AG04449 (cell line): Measurements from ENCODE around the gene CAPNS2.

Experiments used
- CTCF ChIA-PET: fragments of 350-600 bp; formaldehyde crosslinking; extraction: SDS; loops from one replicate; lab custom pipeline; 2021; ENCODE audit warnings: antibody characterized with exemption; lab: Yijun Ruan, JAX
- POLR2A ChIA-PET: fragments of 400-600, 350-600 bp; formaldehyde crosslinking; extraction: SDS; loops from one replicate; lab custom pipeline; 2020; ENCODE audit warnings: antibody characterized with exemption, inconsistent platforms; lab: Yijun Ruan, JAX
- DNase-seq: peaks from one replicate; pipeline ENCODE4 v3.0.0-alpha.2; 2010; ENCODE audit warnings: low read depth, low spot score
- H3K4me3 ChIP-seq: 2 replicates; pipeline ENCODE4 v1.5.1; 2011; ENCODE audit warnings: low read depth, mild to moderate bottlenecking, control low read depth, low read length
- TF ChIP-seq, protein P1 (sequence below): IDR thresholded peaks from one replicate; pipeline ENCODE4 v1.5.1; 2011; ENCODE audit warnings: mild to moderate bottlenecking, moderate library complexity, low read length, control low read depth, inconsistent platforms; ENCODE audit not compliant: insufficient read depth; ENCODE audit errors: missing control alignments

CAPNS2 gene

DNA sequence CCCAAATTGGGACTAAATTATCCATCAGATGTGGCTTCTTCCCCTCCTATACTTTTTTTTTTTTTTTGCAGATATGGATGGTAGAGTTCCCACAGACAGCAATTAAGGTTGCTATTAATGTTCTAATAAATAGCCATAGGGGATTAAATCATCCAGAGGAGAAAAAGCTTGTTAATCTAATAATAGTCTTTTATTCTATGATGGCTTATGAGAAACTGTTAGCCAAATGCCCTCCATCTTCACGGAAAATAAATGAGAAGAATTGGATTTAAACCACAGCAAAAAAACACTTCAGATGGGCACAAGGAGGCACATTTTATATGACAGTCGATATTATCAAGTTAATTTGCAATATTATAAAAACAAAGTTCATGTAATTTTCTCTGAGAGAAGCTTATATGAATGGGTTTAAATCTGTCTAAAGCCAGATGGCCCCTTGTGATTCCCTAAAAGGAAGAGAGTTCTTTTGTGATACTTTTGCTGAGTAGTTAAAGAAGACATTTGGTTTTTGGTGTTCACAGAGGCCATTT, 5.1 kb upstream of the CAPNS2 start:
- no peak overlapping the region for H3K4me3 ChIP-seq
- CTCF ChIA-PET, result interaction anchor here (1.1 to 2.8 kb wide), 3 partner anchors 48 to 141 kb away, joined by 3 to 19 read pairs (median 4); no protein-coding TSS in a partner anchor
- POLR2A ChIA-PET, result no interaction called here
- DNase-seq, result no peak
- TF ChIP-seq, protein P1, sequence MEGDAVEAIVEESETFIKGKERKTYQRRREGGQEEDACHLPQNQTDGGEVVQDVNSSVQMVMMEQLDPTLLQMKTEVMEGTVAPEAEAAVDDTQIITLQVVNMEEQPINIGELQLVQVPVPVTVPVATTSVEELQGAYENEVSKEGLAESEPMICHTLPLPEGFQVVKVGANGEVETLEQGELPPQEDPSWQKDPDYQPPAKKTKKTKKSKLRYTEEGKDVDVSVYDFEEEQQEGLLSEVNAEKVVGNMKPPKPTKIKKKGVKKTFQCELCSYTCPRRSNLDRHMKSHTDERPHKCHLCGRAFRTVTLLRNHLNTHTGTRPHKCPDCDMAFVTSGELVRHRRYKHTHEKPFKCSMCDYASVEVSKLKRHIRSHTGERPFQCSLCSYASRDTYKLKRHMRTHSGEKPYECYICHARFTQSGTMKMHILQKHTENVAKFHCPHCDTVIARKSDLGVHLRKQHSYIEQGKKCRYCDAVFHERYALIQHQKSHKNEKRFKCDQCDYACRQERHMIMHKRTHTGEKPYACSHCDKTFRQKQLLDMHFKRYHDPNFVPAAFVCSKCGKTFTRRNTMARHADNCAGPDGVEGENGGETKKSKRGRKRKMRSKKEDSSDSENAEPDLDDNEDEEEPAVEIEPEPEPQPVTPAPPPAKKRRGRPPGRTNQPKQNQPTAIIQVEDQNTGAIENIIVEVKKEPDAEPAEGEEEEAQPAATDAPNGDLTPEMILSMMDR, result no peak

DNA sequence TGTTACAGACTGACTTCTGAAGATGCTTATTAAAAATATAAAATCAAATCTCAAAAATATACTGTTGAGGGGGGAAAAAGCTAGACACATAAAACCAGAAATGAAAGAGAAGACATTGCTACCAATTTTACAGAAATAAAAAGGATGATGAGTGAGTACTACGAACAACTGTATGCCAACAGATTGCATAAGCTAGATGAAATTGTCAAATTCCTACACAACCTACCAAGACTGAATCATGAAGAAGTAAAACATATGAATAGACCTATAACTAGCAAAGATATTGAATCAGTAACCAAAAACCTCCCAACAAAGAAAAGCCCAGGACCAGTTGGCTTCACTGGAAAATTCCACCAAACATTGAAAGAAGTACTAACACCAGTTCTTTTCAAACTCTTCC, 3.5 kb upstream of the CAPNS2 start:
- POLR2A ChIA-PET, result no interaction called here
- CTCF ChIA-PET, result interaction anchor here (1.0 to 2.8 kb wide), 4 partner anchors 10 to 98 kb away, joined by 3 to 19 read pairs (median 3); no protein-coding TSS in a partner anchor
- H3K4me3 ChIP-seq, result no peak overlapping the region
- TF ChIP-seq, protein P1, result no peak
- DNase-seq, result no peak

DNA sequence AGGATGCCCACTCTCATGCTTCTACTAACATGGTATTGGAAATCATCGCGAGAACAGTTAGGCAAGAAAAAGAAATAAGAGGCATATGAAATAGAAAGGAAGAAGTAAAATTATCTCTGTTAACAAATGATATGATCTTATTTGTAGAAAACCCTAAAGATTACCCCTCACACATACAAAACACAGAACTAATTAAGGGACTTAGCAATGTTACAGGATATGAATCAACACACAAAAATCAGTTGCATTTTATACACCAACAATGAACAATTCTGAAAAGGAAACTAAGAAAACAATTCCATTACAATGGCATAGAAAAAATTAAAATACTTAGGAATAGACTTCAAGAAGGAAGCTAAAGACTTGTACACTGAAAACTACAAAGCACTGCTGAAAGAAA, 2.7 kb upstream of the CAPNS2 start:
- ChIA-PET POLR2A (no interaction called here), CTCF (interaction anchor here (2.8 kb wide), 1 partner anchor 99 kb away, joined by 19 read pairs; no protein-coding TSS in a partner anchor)
- H3K4me3 ChIP-seq, result no peak overlapping the region
- TF ChIP-seq, protein P1, result no peak
- DNase-seq, result no peak

DNA sequence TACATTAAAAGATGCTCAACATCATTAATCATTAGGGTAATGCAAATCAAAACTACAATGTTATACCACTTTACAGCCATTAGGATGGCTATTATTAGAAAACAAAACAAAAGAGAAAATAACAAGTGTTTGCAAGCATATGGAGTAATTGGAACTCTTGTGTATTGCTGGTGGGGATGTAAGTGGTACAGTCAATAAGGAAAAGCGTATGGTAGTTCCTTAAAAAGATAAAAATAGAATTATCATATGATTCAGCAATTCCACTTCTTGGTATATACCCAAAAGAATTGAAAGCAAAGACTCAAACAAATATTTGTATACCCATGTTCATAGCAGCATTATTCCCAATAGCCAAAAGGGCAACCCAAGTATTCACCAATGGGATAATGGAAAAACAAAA, 1.4 kb upstream of the CAPNS2 start:
- ChIA-PET POLR2A (no interaction called here), CTCF (interaction anchor here (0.7 kb wide), 1 partner anchor 12 kb away, joined by 3 read pairs; no protein-coding TSS in a partner anchor)
- DNase-seq, result no peak
- no peak overlapping the region for H3K4me3 ChIP-seq
- TF ChIP-seq, protein P1, result no peak

DNA sequence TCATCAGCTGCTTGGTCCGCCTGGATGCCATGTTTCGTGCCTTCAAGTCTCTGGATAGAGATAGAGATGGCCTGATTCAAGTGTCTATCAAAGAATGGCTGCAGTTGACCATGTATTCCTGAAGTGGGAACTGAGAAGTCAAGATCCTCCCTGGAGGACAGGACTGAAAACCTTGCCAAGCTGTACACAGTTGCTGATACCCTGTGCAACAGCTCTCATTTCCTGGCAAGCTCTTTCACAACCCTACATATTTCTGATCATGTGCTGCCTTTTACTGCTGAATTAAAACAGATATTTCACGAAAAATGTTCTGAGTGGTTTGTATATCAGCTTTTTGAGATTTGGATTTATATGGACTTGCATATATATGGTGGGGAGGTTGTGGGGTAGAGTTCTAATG, 898 bp downstream of the CAPNS2 start:
- ChIA-PET CTCF (interaction anchor here (1.0 to 3.4 kb wide), 5 partner anchors 8 to 136 kb away, joined by 3 to 20 read pairs (median 5); no protein-coding TSS in a partner anchor), POLR2A (no interaction called here)
- no peak for DNase-seq
- no peak overlapping the region for H3K4me3 ChIP-seq
- TF ChIP-seq, protein P1, result no peak

DNA sequence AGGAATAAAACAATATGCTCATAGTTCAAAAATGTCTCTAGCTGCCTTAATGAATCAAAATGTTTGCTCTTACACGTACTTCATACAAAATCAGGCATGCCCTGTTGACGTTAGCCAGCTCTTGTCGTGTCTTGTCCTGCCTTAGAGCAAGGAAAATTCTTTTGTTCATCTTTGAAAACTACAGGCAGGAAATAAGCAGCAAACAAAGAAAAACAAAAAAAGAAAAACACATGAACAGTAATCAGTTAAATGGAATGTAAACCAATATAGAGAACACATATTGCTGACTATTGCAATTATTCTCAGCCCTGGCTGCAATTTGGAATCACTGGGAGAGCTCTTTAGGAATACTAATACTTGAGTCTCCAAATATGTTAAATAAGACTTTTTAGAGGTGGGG, 1.7 kb downstream of the CAPNS2 start:
- no peak overlapping the region for H3K4me3 ChIP-seq
- DNase-seq, result no peak
- POLR2A ChIA-PET, result no interaction called here
- TF ChIP-seq, protein P1, result no peak
- CTCF ChIA-PET, result interaction anchor here (1.4 to 3.4 kb wide), 3 partner anchors 96 to 135 kb away, joined by 5 to 20 read pairs (median 6); no protein-coding TSS in a partner anchor
